Measurements from ENCODE around the gene TEX19. TPM values are rescaled to one million over a fixed set of nuclear protein-coding genes. Genes with fewer than 3 reads are reported as not detected.
A peak's percentile ranks its signal among the peaks of the same experiment; 100 is the strongest.

The TEX19 gene
- total RNA-seq, 1 donor = under 0.01 TPM

DNA sequence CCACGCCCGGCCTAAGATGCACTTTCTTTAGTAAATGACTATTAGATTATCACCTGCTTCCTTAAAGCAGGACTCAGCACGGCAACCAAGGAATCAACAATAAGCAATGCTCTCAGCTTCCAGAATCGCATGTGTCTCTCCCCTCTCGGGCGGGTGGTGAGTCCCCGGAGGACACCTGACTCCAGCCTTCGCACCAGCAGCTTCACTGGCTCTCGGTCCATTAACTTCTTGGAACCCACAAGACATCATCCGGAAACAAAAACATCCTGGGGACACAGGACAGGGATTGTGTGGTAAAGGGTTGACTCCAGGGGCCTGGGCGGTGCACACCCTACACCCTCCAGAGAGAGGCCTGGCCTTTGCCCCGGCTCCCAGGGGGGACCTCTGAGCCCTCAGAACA, 35.2 kb downstream of the TEX19 start:
- no peak overlapping the region for H3K4me2 ChIP-seq (ENCODE audit: insufficient read depth, low read length)
- DNase-seq (ENCODE audit: insufficient read length, low spot score, missing footprints) = no peak
- H4K20me1 ChIP-seq (ENCODE audit: insufficient read depth, low read length) = no peaks in the 10 kb centered on the region
- peaks cover 12% of the 10 kb centered on the region for H3K4me1 ChIP-seq (ENCODE audit: insufficient read depth, low read length)
- H3K27me3 ChIP-seq (ENCODE audit: insufficient read depth, low read length) = no peaks in the 10 kb centered on the region
- no peaks in the 10 kb centered on the region for H3K9me3 ChIP-seq (ENCODE audit: low read depth, low read length)
- no peak overlapping the region for H2AFZ ChIP-seq (ENCODE audit: low read length)
- no peak for TF ChIP-seq CTCF (IDR thresholded peaks at IDR 0.05; ENCODE audit: extremely low read depth, low read depth, low read length)
- no peak overlapping the region for H3K4me3 ChIP-seq (ENCODE audit: insufficient read depth, low read length)
- H3K27ac ChIP-seq (ENCODE audit: low read depth, low read length) = no peak overlapping the region
- H3K36me3 ChIP-seq (ENCODE audit: insufficient read depth, low read length) = no peaks in the 10 kb centered on the region
- no peaks in the 10 kb centered on the region for H3K79me2 ChIP-seq (ENCODE audit: insufficient read depth, low read length)

GRCh38 chr17:82396601-82397435, 37.8 kb downstream of the TEX19 start:
- Histone ChIP-seq H4K20me1 (ENCODE audit: insufficient read depth, low read length) (no peaks in the 10 kb centered on the region), H3K9me3 (ENCODE audit: low read depth, low read length) (no peaks in the 10 kb centered on the region), H3K4me1 (ENCODE audit: insufficient read depth, low read length) (peaks cover 12% of the 10 kb centered on the region), H3K4me2 (ENCODE audit: insufficient read depth, low read length) (peak overlapping the region; percentile 6), H3K36me3 (ENCODE audit: insufficient read depth, low read length) (no peaks in the 10 kb centered on the region), H2AFZ (ENCODE audit: low read length) (no peak overlapping the region), H3K4me3 (ENCODE audit: insufficient read depth, low read length) (no peak overlapping the region), H3K27ac (ENCODE audit: low read depth, low read length) (peak overlapping the region; percentile 63), H3K27me3 (ENCODE audit: insufficient read depth, low read length) (no peaks in the 10 kb centered on the region), H3K79me2 (ENCODE audit: insufficient read depth, low read length) (no peaks in the 10 kb centered on the region)
- DNase-seq (ENCODE audit: insufficient read length, low spot score, missing footprints) = peak; percentile 99
- TF ChIP-seq CTCF (IDR thresholded peaks at IDR 0.05; ENCODE audit: extremely low read depth, low read depth, low read length) = no peak

- no peak overlapping the region for H3K4me2 ChIP-seq (ENCODE audit: insufficient read depth, low read length)
- H4K20me1 ChIP-seq (ENCODE audit: insufficient read depth, low read length) = no peaks in the 10 kb centered on the region
Observed at GRCh38 chr17:82397449-82398335, 38.6 kb downstream of the TEX19 start.

More at GRCh38 chr17:82397449-82398335, 38.6 kb downstream of the TEX19 start:
- Histone ChIP-seq H3K79me2 (ENCODE audit: insufficient read depth, low read length) (no peaks in the 10 kb centered on the region), H3K27me3 (ENCODE audit: insufficient read depth, low read length) (no peaks in the 10 kb centered on the region), H3K4me1 (ENCODE audit: insufficient read depth, low read length) (peaks cover 12% of the 10 kb centered on the region), H3K9me3 (ENCODE audit: low read depth, low read length) (no peaks in the 10 kb centered on the region), H3K36me3 (ENCODE audit: insufficient read depth, low read length) (no peaks in the 10 kb centered on the region), H3K4me3 (ENCODE audit: insufficient read depth, low read length) (no peak overlapping the region), H2AFZ (ENCODE audit: low read length) (no peak overlapping the region), H3K27ac (ENCODE audit: low read depth, low read length) (no peak overlapping the region)
- DNase-seq (ENCODE audit: insufficient read length, low spot score, missing footprints) = peak; percentile 84
- no peak for TF ChIP-seq CTCF (IDR thresholded peaks at IDR 0.05; ENCODE audit: extremely low read depth, low read depth, low read length)

Data from osteoblast (primary cell).